HEK293T (cell line): Measurements from ENCODE around the gene CTIF.

Experiments used
- CTCF ChIA-PET: fragments of 350-600 bp; formaldehyde crosslinking; extraction: SDS; loops from one replicate; lab custom pipeline; 2021; ENCODE audit warnings: antibody characterized with exemption, inconsistent platforms; lab: Yijun Ruan, JAX
- POLR2A ChIA-PET: fragments of 350-600 bp; formaldehyde crosslinking; extraction: SDS; loops from one replicate; lab custom pipeline; 2020; ENCODE audit warnings: antibody characterized with exemption, inconsistent platforms; lab: Yijun Ruan, JAX
- DNase-seq: peaks from one replicate; pipeline ENCODE4 v3.0.0; 2012; ENCODE audit warnings: mixed read lengths; ENCODE audit errors: extremely low spot score
- ARNT ChIP-seq: fragments of 450-650 bp; IDR thresholded peaks from 2 replicates; pipeline ENCODE4 v1.6.1; 2017; ENCODE audit warnings: mild to moderate bottlenecking
- BHLHE40 ChIP-seq: fragments of 450-650 bp; IDR thresholded peaks from 2 replicates; pipeline ENCODE4 v1.6.1; 2016; ENCODE audit warnings: mild to moderate bottlenecking, moderate library complexity, borderline replicate concordance
- CTBP1 ChIP-seq: fragments of 450-650 bp; IDR thresholded peaks from 2 replicates; pipeline ENCODE4 v1.6.1; 2016; ENCODE audit warnings: borderline replicate concordance
- ELF4 ChIP-seq: fragments of 450-650 bp; IDR thresholded peaks from 2 replicates; pipeline ENCODE4 v1.6.1; 2017; ENCODE audit warnings: antibody characterized with exemption
- FOXA1 ChIP-seq: fragments of 450-650 bp; IDR thresholded peaks from 2 replicates; pipeline ENCODE4 v1.6.1; 2016; ENCODE audit warnings: mild to moderate bottlenecking
- FOXK2 ChIP-seq: fragments of 450-650 bp; IDR thresholded peaks from 2 replicates; pipeline ENCODE4 v1.6.1; 2016; ENCODE audit warnings: mild to moderate bottlenecking
- FOXM1 ChIP-seq: fragments of 450-650 bp; IDR thresholded peaks from 2 replicates; pipeline ENCODE4 v1.6.1; 2017; ENCODE audit warnings: mild to moderate bottlenecking, borderline replicate concordance
- HDGF ChIP-seq: fragments of 450-650 bp; IDR thresholded peaks from 2 replicates; pipeline ENCODE4 v1.6.1; 2017; ENCODE audit warnings: antibody characterized with exemption, borderline replicate concordance
- L3MBTL2 ChIP-seq: fragments of 450-650 bp; conservative IDR thresholded peaks from 2 replicates; pipeline ENCODE4 v1.6.1; 2016; ENCODE audit warnings: mild to moderate bottlenecking
- LEF1 ChIP-seq: fragments of 450-650 bp; IDR thresholded peaks from 2 replicates; pipeline ENCODE4 v1.6.1; 2017; ENCODE audit warnings: mild to moderate bottlenecking, borderline replicate concordance
- NFRKB ChIP-seq: fragments of 450-650 bp; IDR thresholded peaks from 2 replicates; pipeline ENCODE4 v1.6.1; 2016; ENCODE audit warnings: mild to moderate bottlenecking, moderate library complexity
- SP1 ChIP-seq: fragments of 450-650 bp; IDR thresholded peaks from 2 replicates; pipeline ENCODE4 v1.6.1; 2017
- SUZ12 ChIP-seq: fragments of 450-650 bp; IDR thresholded peaks from 2 replicates; pipeline ENCODE4 v1.6.1; 2016; ENCODE audit warnings: mild to moderate bottlenecking
- TARDBP ChIP-seq: fragments of 450-650 bp; IDR thresholded peaks from 2 replicates; pipeline ENCODE4 v1.6.1; 2016
- ZNF384 ChIP-seq: fragments of 450-650 bp; IDR thresholded peaks from 2 replicates; pipeline ENCODE4 v1.6.1; 2016
- TF ChIP-seq, protein P1 (sequence below): fragments of 450-650 bp; IDR thresholded peaks from 2 replicates; pipeline ENCODE4 v1.6.1; 2016

The CTIF gene

DNA sequence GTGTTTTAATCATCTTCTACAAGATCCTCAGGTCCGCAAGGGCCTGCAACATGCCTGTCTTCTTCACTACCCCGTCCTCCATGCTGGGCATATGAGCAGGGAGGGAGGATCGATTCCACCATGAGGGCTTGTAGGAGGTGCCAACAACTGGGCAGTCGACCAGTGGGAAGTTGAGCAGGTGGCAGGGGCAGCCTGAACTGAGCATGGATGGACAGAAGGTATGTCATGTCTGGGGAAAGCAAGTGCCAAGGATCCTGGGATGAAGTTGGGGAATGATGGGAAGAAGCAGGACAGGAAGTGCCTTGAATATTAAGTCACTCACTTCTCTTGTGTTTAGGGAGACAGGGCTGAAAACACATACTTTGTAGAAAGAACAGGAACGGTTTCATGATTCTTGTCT, 44.7 kb downstream of the CTIF start:
- ChIA-PET POLR2A (no interaction called here), CTCF (no interaction called here)
- no peak for DNase-seq
- TF ChIP-seq HDGF (no peak), NFRKB (no peak), ZNF384 (no peak), L3MBTL2 (no peak), FOXK2 (no peak), ARNT (no peak), CTBP1 (no peak), SUZ12 (no peak), ELF4 (no peak), SP1 (no peak), LEF1 (no peak)
- TF ChIP-seq, protein P1, sequence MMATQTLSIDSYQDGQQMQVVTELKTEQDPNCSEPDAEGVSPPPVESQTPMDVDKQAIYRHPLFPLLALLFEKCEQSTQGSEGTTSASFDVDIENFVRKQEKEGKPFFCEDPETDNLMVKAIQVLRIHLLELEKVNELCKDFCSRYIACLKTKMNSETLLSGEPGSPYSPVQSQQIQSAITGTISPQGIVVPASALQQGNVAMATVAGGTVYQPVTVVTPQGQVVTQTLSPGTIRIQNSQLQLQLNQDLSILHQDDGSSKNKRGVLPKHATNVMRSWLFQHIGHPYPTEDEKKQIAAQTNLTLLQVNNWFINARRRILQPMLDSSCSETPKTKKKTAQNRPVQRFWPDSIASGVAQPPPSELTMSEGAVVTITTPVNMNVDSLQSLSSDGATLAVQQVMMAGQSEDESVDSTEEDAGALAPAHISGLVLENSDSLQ = no peak

GRCh38 chr18:48589797-48590519, 51.1 kb downstream of the CTIF start:
- no peak for DNase-seq
- CTCF ChIA-PET = no interaction called here
- TF ChIP-seq FOXK2 (no peak), ZNF384 (no peak), LEF1 (no peak)
- POLR2A ChIA-PET = no interaction called here

DNA sequence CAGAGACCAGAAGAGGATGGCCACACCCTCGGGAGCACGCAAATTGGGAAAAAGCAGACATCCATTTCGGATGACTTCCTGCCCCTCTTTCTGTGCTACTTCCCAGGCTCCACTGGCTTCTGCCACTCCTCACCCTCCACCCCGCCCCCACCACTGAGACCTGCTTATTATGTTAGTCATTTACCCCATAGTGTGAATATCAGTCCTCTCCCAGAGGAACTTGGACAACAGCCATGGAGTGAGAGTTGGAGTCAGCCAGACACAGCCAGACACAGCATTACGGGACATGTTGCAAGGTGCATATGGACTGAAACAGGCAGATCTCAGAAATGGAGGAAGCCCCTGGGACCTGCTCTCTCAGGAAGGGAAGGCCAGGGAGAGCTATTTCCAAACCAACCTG, 51.8 kb downstream of the CTIF start:
- CTCF ChIA-PET = interaction anchor here (0.6 kb wide), 1 partner anchor 19 kb away, joined by 3 read pairs; no protein-coding TSS in a partner anchor
- DNase-seq = no peak
- POLR2A ChIA-PET = no interaction called here

GRCh38 chr18:48592540-48593171, 53.8 kb downstream of the CTIF start:
- DNase-seq = no peak
- ChIA-PET CTCF (interaction anchor here (0.9 kb wide), 1 partner anchor 12 kb away, joined by 3 read pairs; no protein-coding TSS in a partner anchor), POLR2A (no interaction called here)
- TF ChIP-seq FOXK2 (no peak), ARNT (no peak), FOXM1 (no peak), SUZ12 (no peak), ZNF384 (no peak), NFRKB (no peak), LEF1 (no peak), ELF4 (no peak), CTBP1 (no peak), FOXA1 (no peak), SP1 (no peak), TARDBP (no peak), BHLHE40 (no peak), HDGF (no peak), L3MBTL2 (no peak)
- TF ChIP-seq, protein P1 = no peak

More for the DNA sequence above, 51.8 kb downstream of the CTIF start:
- TF ChIP-seq ELF4 (no peak), ARNT (no peak), BHLHE40 (no peak), FOXK2 (no peak), LEF1 (no peak), FOXA1 (no peak), CTBP1 (no peak), L3MBTL2 (no peak), SP1 (no peak), HDGF (no peak)
- TF ChIP-seq, protein P1 = no peak

DNA sequence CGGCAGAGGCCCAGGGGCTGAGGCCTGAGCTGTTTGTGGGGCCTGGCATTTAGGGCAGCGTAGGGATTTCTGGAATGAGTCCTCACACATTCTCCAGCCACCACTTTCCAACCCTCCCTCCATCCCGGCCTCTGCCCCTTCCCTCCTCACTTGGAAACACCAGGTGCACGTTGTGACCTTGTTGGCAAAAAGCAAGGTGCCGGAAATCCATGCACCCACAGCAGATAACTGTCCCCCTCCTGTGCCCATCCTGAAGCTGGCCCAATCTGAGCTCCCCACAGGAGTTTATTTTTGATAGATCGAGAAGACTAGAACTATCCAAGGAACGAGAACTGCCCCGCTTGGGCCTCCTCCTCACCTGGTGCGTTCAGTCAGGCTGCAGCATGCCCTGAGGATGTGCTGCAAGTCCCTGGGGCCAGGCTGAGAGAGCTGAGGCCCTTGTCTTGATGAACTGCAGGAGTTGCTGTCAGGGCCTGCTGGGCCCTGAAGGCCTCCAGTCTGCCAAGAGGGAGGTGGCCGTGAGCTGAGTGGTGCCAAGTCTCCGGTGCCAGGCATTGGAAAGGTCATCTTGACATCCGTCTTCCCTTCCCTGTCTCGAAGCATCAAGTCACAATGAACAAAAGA, 55.8 kb downstream of the CTIF start:
- DNase-seq = no peak
- ChIA-PET CTCF (interaction anchor here (0.5 kb wide), 1 partner anchor 11 kb away, joined by 3 read pairs; no protein-coding TSS in a partner anchor), POLR2A (no interaction called here)
- TF ChIP-seq CTBP1 (no peak), FOXM1 (no peak), FOXK2 (no peak), SUZ12 (no peak), ZNF384 (no peak), TARDBP (no peak), ELF4 (no peak), L3MBTL2 (no peak), NFRKB (no peak), FOXA1 (no peak)
- TF ChIP-seq, protein P1 = no peak
